Transverse colon (tissue), 4 donors: ENCODE results near the gene UPP1. TPM values are rescaled to one million over a fixed set of nuclear protein-coding genes. Genes with fewer than 3 reads are reported as not detected.

ENCODE experiments used
- DNase-seq: peaks from one replicate; pipeline ENCODE4 v3.0.0-alpha.2; 2019
- H3K27ac ChIP-seq, 4 donors: fragments of 200-600 bp; sonication (generic); 2 replicates each; pipeline ENCODE4 v1.5.1; 2016 to 2018; ENCODE audit warnings: inconsistent platforms in 4 of 4
- H3K27me3 ChIP-seq: fragments of 200-600 bp; sonication (generic); 2 replicates; pipeline ENCODE4 v1.5.1; 2017; ENCODE audit warnings: inconsistent platforms
- H3K36me3 ChIP-seq, 4 donors: fragments of 200-600 bp; sonication (generic); 2 replicates each; pipeline ENCODE4 v1.5.1; 2017 to 2019; ENCODE audit warnings: inconsistent platforms in 4 of 4
- H3K4me1 ChIP-seq, 4 donors: fragments of 200-600 bp; sonication (generic); 2 replicates each; pipeline ENCODE4 v1.5.1; 2017 to 2020; ENCODE audit warnings: inconsistent platforms in 4 of 4
- H3K4me3 ChIP-seq, 4 donors: fragments of 200-600 bp; sonication (generic); 1 replicate in 1 of 4; 2 replicates in 3 of 4; pipeline versions ENCODE4 v1.5.1 to v1.6.1; 2017 to 2019; ENCODE audit warnings: inconsistent platforms in 4 of 4
- H3K9me3 ChIP-seq, 2 donors: fragments of 200-600 bp; sonication (generic); 2 replicates each; pipeline ENCODE4 v1.5.1; 2017 to 2019; ENCODE audit warnings: inconsistent platforms in 2 of 2
- CTCF ChIP-seq, 5 experiments: fragments of 200-600 bp in 3 of 5; fragments of 450-650 bp in 2 of 5; sonication (generic) in 3 of 5; IDR thresholded peaks; 1 replicate in 2 of 5; 2 replicates in 3 of 5; pipeline ENCODE4 v1.5.1; 2016 to 2017; ENCODE audit warnings: antibody characterized with exemption in 5 of 5, inconsistent platforms in 3 of 5, mild to moderate bottlenecking in 2 of 5, moderate library complexity in 1 of 5
- EP300 ChIP-seq: sonication (generic); formaldehyde crosslinking; IDR thresholded peaks from one replicate; pipeline ENCODE4 v1.6.1; 2017; ENCODE audit warnings: antibody characterized with exemption, low read depth
- POLR2A ChIP-seq: fragments of 450-650 bp; IDR thresholded peaks from one replicate; pipeline ENCODE4 v1.6.1; 2016; ENCODE audit warnings: antibody characterized with exemption, mild to moderate bottlenecking, moderate library complexity
- POLR2AphosphoS5 ChIP-seq, 3 donors: sonication (generic); formaldehyde crosslinking; IDR thresholded peaks; one replicate each; pipeline ENCODE4 v1.6.1; 2016; ENCODE audit warnings: antibody characterized with exemption in 3 of 3
- WGBS, 2 donors: methylation state at CpG; one replicate each; pipeline ENCODE4 v1.1.5; 2018; ENCODE audit warnings: low coverage in 1 of 2; 5-methylcytosine and 5-hydroxymethylcytosine counted together
- in situ Hi-C, 4 donors: fragments of 200-750 bp; cut with MboI; loops; one replicate each; pipeline versions ENCODE4 v1.15.0 to v1.15.1; 2017; ENCODE audit warnings: low sequenced_read_pairs in 3 of 4, low pct_ligation_motif_present in 1 of 4, low pct_unique_long_range_greater_than_20kb in 1 of 4
- intact Hi-C: fragments of 100-400 bp; cut with DNase I; formaldehyde crosslinking; loops from one replicate; pipeline ENCODE4 v1.15.1; 2023; ENCODE audit warnings: low total_unique reads
- total RNA-seq, 4 donors: library from RNA; depleted of rRNA; stranded (reverse); fragments of >200 nt; gene quantifications; one replicate each; pipeline ENCODE4 v1.1.0, GENCODE V29; 2016

UPP1 gene
- total RNA-seq, 4 donors from 2014 or later, result 31.3 to 46.8 (median 39.3) TPM

GRCh38 chr7:48096273-48096672 lies 7.2 kb downstream of the UPP1 start:
- Histone ChIP-seq H3K27me3 (no peaks in the 10 kb centered on the region), H3K4me3 (no peak overlapping the region), H3K9me3 (no peaks in the 10 kb centered on the region), H3K27ac (peak overlapping the region in 2 of 4 donors; percentile 22 to 39), H3K4me1 (peaks cover 0 to 4% (median 2%) of the 10 kb centered on the region in 4 donors), H3K36me3 (peaks cover 0 to 35% (median 4%) of the 10 kb centered on the region in 4 donors)
- intact Hi-C loops (no loop called here), in situ Hi-C loops (no loop called here)
- no peak for TF ChIP-seq CTCF (IDR thresholded peaks at IDR 0.05)
- no peak for TF ChIP-seq POLR2AphosphoS5 (IDR thresholded peaks at IDR 0.05)
- no peak for TF ChIP-seq POLR2A
- no peak for TF ChIP-seq EP300
- no peak for DNase-seq
- WGBS, 2 donors, result 58 to 72% methylated on average over 2 of the region's 2 CpGs

- Histone ChIP-seq H3K4me3 (no peak overlapping the region), H3K27ac (peak overlapping the region in 3 of 4 donors; percentile 22 to 39 (median 27)), H3K4me1 (peaks cover 0 to 4% (median 2%) of the 10 kb centered on the region in 4 donors), H3K27me3 (no peaks in the 10 kb centered on the region), H3K36me3 (peaks cover 0 to 25% (median 10%) of the 10 kb centered on the region in 4 donors), H3K9me3 (no peaks in the 10 kb centered on the region)
- DNase-seq, result no peak
- intact Hi-C loops (no loop called here), in situ Hi-C loops (no loop called here)
- WGBS, 2 donors, result 64 to 70% methylated on average over 2 to 6 of the region's 6 CpGs
- TF ChIP-seq EP300, result no peak
- no peak for TF ChIP-seq POLR2A
- TF ChIP-seq POLR2AphosphoS5 (IDR thresholded peaks at IDR 0.05), result no peak
- TF ChIP-seq CTCF (IDR thresholded peaks at IDR 0.05), result no peak
Measured at GRCh38 chr7:48097521-48098231, 8.6 kb downstream of the UPP1 start.

GRCh38 chr7:48098846-48099245 lies 9.8 kb downstream of the UPP1 start:
- Histone ChIP-seq H3K36me3 (peaks cover 0 to 22% (median 10%) of the 10 kb centered on the region in 4 donors), H3K27ac (no peak overlapping the region), H3K9me3 (no peaks in the 10 kb centered on the region), H3K4me3 (no peak overlapping the region), H3K27me3 (no peaks in the 10 kb centered on the region), H3K4me1 (peaks cover 0 to 4% (median 2%) of the 10 kb centered on the region in 4 donors)
- TF ChIP-seq POLR2A, result no peak
- TF ChIP-seq POLR2AphosphoS5 (IDR thresholded peaks at IDR 0.05), result no peak
- no peak for TF ChIP-seq CTCF (IDR thresholded peaks at IDR 0.05)
- TF ChIP-seq EP300, result no peak
- in situ Hi-C loops, result no loop called here
- no peak for DNase-seq
- WGBS, 2 donors, result 69 to 80% methylated on average over 3 to 4 of the region's 4 CpGs
- intact Hi-C loops, result no loop called here

- peaks cover 0 to 28% (median 10%) of the 10 kb centered on the region in 4 donors for H3K36me3 ChIP-seq
- TF ChIP-seq POLR2A, result no peak
- TF ChIP-seq EP300, result no peak
- TF ChIP-seq POLR2AphosphoS5 (IDR thresholded peaks at IDR 0.05), result no peak
- no peak for TF ChIP-seq CTCF (IDR thresholded peaks at IDR 0.05)
- no peaks in the 10 kb centered on the region for H3K9me3 ChIP-seq
- no peaks in the 10 kb centered on the region for H3K27me3 ChIP-seq
- 70 to 85% methylated on average over 2 to 3 of the region's 3 CpGs for WGBS, 2 donors
- in situ Hi-C loops (no loop called here), intact Hi-C loops (no loop called here)
- no peak for DNase-seq
- H3K4me1 ChIP-seq, result peaks cover 0 to 4% (median 2%) of the 10 kb centered on the region in 4 donors
- H3K4me3 ChIP-seq, result no peak overlapping the region
- no peak overlapping the region for H3K27ac ChIP-seq
Measured at GRCh38 chr7:48099781-48100180, 10.7 kb downstream of the UPP1 start.
